Subcutaneous adipose tissue (tissue), 4 donors: ENCODE results near the gene IGFL1. TPM values are rescaled to one million over a fixed set of nuclear protein-coding genes. Genes with fewer than 3 reads are reported as not detected.

ENCODE experiments used
- CTCF ChIP-seq: fragments of 450-650 bp; IDR thresholded peaks from one replicate; pipeline ENCODE4 v1.5.1; 2016; ENCODE audit warnings: low read depth, mild to moderate bottlenecking, control low read depth, antibody characterized with exemption, moderate library complexity
- total RNA-seq, 4 donors: library from RNA; depleted of rRNA; stranded (reverse); fragments of >200 nt; gene quantifications; one replicate each; pipeline ENCODE4 v1.1.0, GENCODE V29; 2016

Gene IGFL1
- total RNA-seq, 4 donors from 2014 or later: not detected

DNA sequence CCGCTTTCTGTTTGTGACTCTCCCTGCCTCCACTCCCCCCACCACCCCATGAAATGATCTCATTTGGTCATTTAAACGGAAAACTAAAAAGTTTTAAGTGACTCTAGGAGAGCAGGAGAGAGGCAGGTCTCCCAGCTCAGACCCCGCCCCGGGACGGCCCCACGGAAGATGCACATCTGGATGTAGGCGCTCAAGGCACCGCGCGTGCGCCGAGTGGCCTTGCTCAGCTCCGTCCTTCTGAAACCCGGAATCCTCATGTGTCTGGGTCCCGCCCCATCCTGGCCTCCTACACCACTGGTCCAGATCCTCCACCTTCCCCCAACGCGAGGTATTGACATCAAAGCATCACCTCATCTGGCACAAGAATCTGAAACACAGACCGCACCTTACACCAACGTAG is 15.7 kb upstream of the IGFL1 start:
- no peak for TF ChIP-seq CTCF

DNA sequence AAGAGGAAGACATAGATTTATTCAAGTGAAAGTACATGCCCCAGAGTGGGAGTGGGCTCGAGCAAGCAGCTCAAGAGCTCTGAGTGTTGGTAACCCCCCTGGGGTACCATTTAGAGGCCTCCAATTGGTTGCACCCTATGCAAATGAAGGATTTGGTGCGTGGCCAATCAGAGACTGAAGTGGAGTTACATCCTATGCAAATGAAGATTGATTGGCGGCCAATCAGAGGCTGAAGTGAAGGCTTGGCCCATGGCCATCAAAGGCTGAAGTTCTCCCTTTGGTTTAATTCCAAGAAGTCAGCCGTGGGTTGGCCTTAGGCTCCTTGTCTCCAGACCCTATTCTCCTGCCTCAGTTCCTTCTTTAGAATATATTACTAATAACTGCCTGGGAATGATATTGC is 12.9 kb upstream of the IGFL1 start:
- TF ChIP-seq CTCF: no peak

DNA sequence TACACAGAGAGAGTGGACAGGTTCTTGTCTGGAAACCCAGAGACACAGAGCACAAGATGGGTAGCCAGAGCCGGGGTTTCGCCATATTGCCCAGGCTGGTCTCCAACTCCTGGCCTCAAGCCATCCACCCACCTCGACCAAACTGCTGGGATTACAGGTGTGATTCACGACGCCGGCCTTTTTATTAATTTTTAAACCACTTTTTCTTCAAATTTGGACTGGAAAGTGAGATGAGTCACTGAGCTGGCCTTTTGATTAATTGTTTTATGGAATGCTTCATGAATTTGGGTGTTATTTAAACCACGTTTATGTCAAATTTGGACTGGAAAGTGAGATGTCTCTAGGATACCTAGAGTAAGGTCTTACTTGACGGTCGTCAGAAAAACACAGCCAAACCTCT is 12.1 kb upstream of the IGFL1 start:
- TF ChIP-seq CTCF: no peak

- no peak for TF ChIP-seq CTCF
Observed at GRCh38 chr19:46218160-46218559, 11.4 kb upstream of the IGFL1 start.

GRCh38 chr19:46220038-46220615 is 9.4 kb upstream of the IGFL1 start:
- TF ChIP-seq CTCF: no peak

DNA sequence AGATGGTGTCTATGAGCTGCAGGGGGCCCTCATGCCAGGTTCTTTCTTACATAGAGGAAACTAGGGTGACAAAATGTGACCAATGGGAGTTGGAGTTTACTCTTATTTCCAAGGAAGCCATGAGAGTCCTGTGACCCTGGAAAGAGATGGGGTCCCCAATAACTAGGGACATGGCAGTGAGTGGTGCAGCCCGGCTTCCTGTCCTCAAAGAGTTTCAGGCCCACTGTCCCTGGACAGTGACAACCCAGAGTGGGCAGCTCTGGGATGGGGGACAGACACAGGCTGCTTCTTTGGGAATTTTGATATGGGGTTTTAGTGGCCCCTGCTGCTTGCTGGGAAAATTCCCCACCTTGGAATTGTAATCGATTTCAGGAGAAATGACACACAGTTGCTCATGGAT is 8.4 kb upstream of the IGFL1 start:
- TF ChIP-seq CTCF: no peak

DNA sequence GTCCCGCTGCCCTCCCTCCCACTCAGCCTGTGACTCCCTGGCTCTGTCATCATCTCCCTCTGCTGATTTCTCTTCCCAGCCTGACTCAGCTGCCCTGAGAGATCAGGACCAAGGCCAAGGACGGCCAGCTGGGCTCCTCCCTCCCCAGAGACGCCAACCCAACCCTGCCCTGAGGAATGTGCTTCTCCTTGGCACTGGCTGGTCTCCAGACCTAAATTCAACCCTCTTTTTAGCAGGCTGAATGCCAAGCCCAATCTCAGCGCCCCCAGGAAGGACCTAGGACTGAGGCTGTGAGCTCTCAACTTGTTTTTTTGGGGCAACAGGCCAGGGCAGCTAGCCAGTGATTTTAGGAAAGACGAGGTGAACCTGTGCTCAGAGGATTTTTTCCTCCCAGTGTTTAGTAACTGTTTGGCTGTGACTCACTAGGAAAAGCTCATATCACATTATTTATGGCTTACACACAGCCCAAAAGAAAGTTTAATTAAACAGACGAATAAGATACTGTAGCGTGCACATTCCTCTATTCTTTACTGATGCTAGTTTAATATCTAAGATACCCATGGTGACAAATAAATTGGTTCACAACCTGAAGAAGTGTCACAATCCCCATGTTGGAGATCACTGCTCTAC is 7.4 kb upstream of the IGFL1 start:
- TF ChIP-seq CTCF: no peak
